Colonic mucosa (tissue), 4 donors: ENCODE data around the gene MARK2. TPM values are rescaled to one million over a fixed set of nuclear protein-coding genes. Genes with fewer than 3 reads are reported as not detected.

Source experiments
- DNase-seq: peaks from one replicate; pipeline ENCODE4 v3.0.0-alpha.2; 2020
- H3K27ac ChIP-seq: fragments of 200-600 bp; one replicate; pipeline ENCODE4 v1.8.0; 2021
- H3K27me3 ChIP-seq: fragments of 200-600 bp; one replicate; pipeline ENCODE4 v1.8.0; 2021
- H3K36me3 ChIP-seq: fragments of 200-600 bp; one replicate; pipeline ENCODE4 v1.8.0; 2021
- H3K4me1 ChIP-seq: fragments of 200-600 bp; one replicate; pipeline ENCODE4 v1.8.0; 2021; ENCODE audit warnings: mild to moderate bottlenecking
- H3K4me3 ChIP-seq: fragments of 200-600 bp; one replicate; pipeline ENCODE4 v1.8.0; 2021
- H3K9ac ChIP-seq, 2 donors: one replicate each; pipeline ENCODE4 v1.7.0; 2013; ENCODE audit warnings: control low read depth in 2 of 2, low read depth in 2 of 2, low read length in 2 of 2
- H3K9me3 ChIP-seq: fragments of 200-600 bp; one replicate; pipeline ENCODE4 v1.8.0; 2021
- CTCF ChIP-seq: fragments of 200-600 bp; IDR thresholded peaks from one replicate; pipeline ENCODE4 v1.8.0; 2022; ENCODE audit warnings: antibody characterized with exemption, mild to moderate bottlenecking
- intact Hi-C: fragments of 100-400 bp; cut with DNase I; formaldehyde crosslinking; loops from one replicate; pipeline ENCODE4 v1.14.1; 2022
- total RNA-seq, 2 donors: library from RNA; stranded (reverse); fragmentation: NEBNext Ultra II Directional in 1 of 2; extraction: Animal tissue kit (Norgen Biotek cat#: 25700) in 1 of 2; gene quantifications; one replicate each; pipeline ENCODE4 v1.2.1, GENCODE V29; 2021
- donor health status: healthy.
- donor health status: DM: no; HTN: no; CAD: no.
- donor health status: DM: no; HTN: no; CAD: no.

Gene MARK2
- total RNA-seq, 2 donors from 2014 or later: 86.8 to 96.8 TPM

GRCh38 chr11:63942803-63943202, 103.9 kb downstream of the MARK2 start:
- H3K27me3 ChIP-seq: no peaks in the 10 kb centered on the region
- H3K4me1 ChIP-seq: peaks cover 3% of the 10 kb centered on the region
- no peaks in the 10 kb centered on the region for H3K9me3 ChIP-seq
- H3K9ac ChIP-seq: no peak overlapping the region
- peaks cover 2% of the 10 kb centered on the region for H3K36me3 ChIP-seq
- no peak for DNase-seq
- intact Hi-C loops: loop anchor here (5.0 kb wide), 1 partner anchor 176 kb away; the partner anchor contains the start of gene ZFTA
- no peak overlapping the region for H3K27ac ChIP-seq
- no peak overlapping the region for H3K4me3 ChIP-seq
- no peak for TF ChIP-seq CTCF

GRCh38 chr11:63944987-63945386, 106.1 kb downstream of the MARK2 start:
- intact Hi-C loops: loop anchor here (5.0 kb wide), 1 partner anchor 178 kb away; the partner anchor contains the start of gene ZFTA
- H3K9ac ChIP-seq: peak overlapping the region in 1 of 2 donors; percentile 19
- no peak overlapping the region for H3K4me3 ChIP-seq
- peak; percentile 38 for DNase-seq
- H3K27me3 ChIP-seq: no peaks in the 10 kb centered on the region
- H3K9me3 ChIP-seq: no peaks in the 10 kb centered on the region
- H3K36me3 ChIP-seq: peaks cover 2% of the 10 kb centered on the region
- H3K27ac ChIP-seq: no peak overlapping the region
- TF ChIP-seq CTCF: no peak
- peaks cover 3% of the 10 kb centered on the region for H3K4me1 ChIP-seq

GRCh38 chr11:63945477-63946163, 106.7 kb downstream of the MARK2 start:
- intact Hi-C loops: loop anchor here (1.0 kb wide), 1 partner anchor 108 kb away; no protein-coding TSS in a partner anchor
- TF ChIP-seq CTCF: peak; percentile 74
- peaks cover 2% of the 10 kb centered on the region for H3K36me3 ChIP-seq
- H3K9me3 ChIP-seq: no peaks in the 10 kb centered on the region
- H3K4me3 ChIP-seq: no peak overlapping the region
- H3K9ac ChIP-seq: peak overlapping the region in 1 of 2 donors; percentile 19
- H3K27me3 ChIP-seq: no peaks in the 10 kb centered on the region
- H3K27ac ChIP-seq: no peak overlapping the region
- DNase-seq: peak; percentile 77
- H3K4me1 ChIP-seq: peaks cover 3% of the 10 kb centered on the region

- TF ChIP-seq CTCF: no peak
- Histone ChIP-seq H3K4me1 (no peaks in the 10 kb centered on the region), H3K27ac (no peak overlapping the region), H3K9ac (no peak overlapping the region), H3K27me3 (no peaks in the 10 kb centered on the region), H3K4me3 (no peak overlapping the region), H3K36me3 (no peaks in the 10 kb centered on the region), H3K9me3 (no peaks in the 10 kb centered on the region)
- intact Hi-C loops: no loop called here
- no peak for DNase-seq
Measured at GRCh38 chr11:63951779-63952536, 113.0 kb downstream of the MARK2 start.

GRCh38 chr11:63952570-63952969, 113.7 kb downstream of the MARK2 start:
- no peaks in the 10 kb centered on the region for H3K36me3 ChIP-seq
- H3K27ac ChIP-seq: no peak overlapping the region
- intact Hi-C loops: no loop called here

More at GRCh38 chr11:63952570-63952969, 113.7 kb downstream of the MARK2 start:
- Histone ChIP-seq H3K9me3 (no peaks in the 10 kb centered on the region), H3K4me3 (no peak overlapping the region), H3K9ac (no peak overlapping the region), H3K4me1 (no peaks in the 10 kb centered on the region), H3K27me3 (no peaks in the 10 kb centered on the region)
- no peak for TF ChIP-seq CTCF
- no peak for DNase-seq
